Thymus (tissue), 11 donors: ENCODE data around the gene SOX6. TPM values are rescaled to one million over a fixed set of nuclear protein-coding genes. Genes with fewer than 3 reads are reported as not detected.

Source experiments
- DNase-seq, 9 donors: peaks; one replicate each; pipeline ENCODE4 v3.0.0-alpha.2; 2013; ENCODE audit warnings: low spot score in 9 of 9, low read depth in 6 of 9, missing footprints in 1 of 9
- H3K27ac ChIP-seq, 2 donors: one replicate each; pipeline ENCODE4 v1.5.1; 2013; ENCODE audit warnings: control low read depth in 1 of 2, low read depth in 1 of 2, low read length in 1 of 2, mild to moderate bottlenecking in 1 of 2, moderate library complexity in 1 of 2
- H3K27me3 ChIP-seq, 2 donors: one replicate each; pipeline ENCODE4 v1.5.1; 2013; ENCODE audit warnings: low read length in 1 of 2; ENCODE audit not compliant: control insufficient read depth in 2 of 2, insufficient read depth in 1 of 2
- H3K36me3 ChIP-seq, 2 donors: one replicate each; pipeline ENCODE4 v1.5.1; 2013; ENCODE audit warnings: low read length in 1 of 2, mild to moderate bottlenecking in 1 of 2, moderate library complexity in 1 of 2; ENCODE audit not compliant: control insufficient read depth in 2 of 2, insufficient read depth in 2 of 2
- H3K4me1 ChIP-seq, 2 donors: one replicate each; pipeline ENCODE4 v1.5.1; 2013; ENCODE audit warnings: low read length in 2 of 2; ENCODE audit not compliant: control insufficient read depth in 2 of 2, insufficient read depth in 2 of 2
- H3K4me3 ChIP-seq, 2 donors: one replicate each; pipeline ENCODE4 v1.5.1; 2013; ENCODE audit warnings: low read length in 2 of 2, control low read depth in 1 of 2, mild to moderate bottlenecking in 1 of 2
- H3K9me3 ChIP-seq, 2 donors: one replicate each; pipeline ENCODE4 v1.5.1; 2013; ENCODE audit warnings: low read length in 1 of 2, mild to moderate bottlenecking in 1 of 2; ENCODE audit not compliant: control insufficient read depth in 2 of 2, insufficient read depth in 1 of 2
- WGBS: extraction: QIAGEN DNeasy Blood & Tissue Kit; methylation state at CpG from one replicate; pipeline ENCODE4 v1.1.7; 2013; 5-methylcytosine and 5-hydroxymethylcytosine counted together
- polyA plus RNA-seq: library from polyadenylated mRNA; stranded (reverse); fragments of 200-250 nt; gene quantifications from one replicate; pipeline ENCODE4 v1.2.3, GENCODE V29; 2013
- total RNA-seq: library from RNA; stranded (reverse); fragments of 120-200 nt; gene quantifications from one replicate; pipeline ENCODE4 v1.2.4, GENCODE V29; 2013
- donor health status: healthy.

Gene SOX6
- total and polyA plus RNA-seq, 2 donors: 1.2 to 3.0 TPM

DNA sequence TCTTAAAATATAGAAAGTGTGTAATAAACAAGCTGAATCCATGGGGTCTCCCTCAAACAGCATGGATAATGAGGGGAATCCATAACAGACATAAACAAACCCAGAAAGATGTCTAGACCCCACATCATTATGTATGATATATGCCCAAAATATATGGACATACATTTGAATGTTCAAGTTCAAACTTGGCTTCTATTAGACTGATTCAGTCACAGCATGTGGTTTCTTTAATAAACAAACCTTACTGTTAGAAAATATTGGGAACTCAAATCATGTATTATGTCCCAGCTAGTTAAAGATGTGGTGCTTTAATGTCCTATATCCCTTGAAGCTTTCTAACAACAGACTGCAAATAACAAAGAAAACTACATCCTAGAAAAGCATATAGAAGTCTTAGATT is 228.6 kb downstream of the SOX6 start:
- no peak for DNase-seq

DNA sequence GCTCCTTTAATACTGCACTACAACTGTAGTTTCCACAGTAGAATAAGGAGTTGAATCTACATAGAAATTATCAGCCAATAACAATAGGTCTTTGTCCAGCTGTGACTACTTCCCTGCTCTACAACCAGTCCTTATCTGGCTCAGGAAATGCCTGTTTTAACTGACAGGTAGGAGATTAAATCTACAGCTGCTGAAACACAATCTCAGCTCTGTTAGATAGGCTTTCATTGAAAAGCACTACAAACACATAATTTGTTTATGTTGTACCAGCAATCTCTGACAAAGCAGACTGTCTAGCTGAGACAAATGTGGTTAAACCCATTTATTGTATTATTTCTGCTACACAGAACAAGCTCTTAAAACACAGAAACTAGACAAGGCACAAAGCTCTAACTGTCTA is 230.0 kb downstream of the SOX6 start:
- no peaks in the 10 kb centered on the region for H3K36me3 ChIP-seq
- no peak overlapping the region for H3K27ac ChIP-seq
- H3K27me3 ChIP-seq: no peaks in the 10 kb centered on the region
- no peak overlapping the region for H3K4me3 ChIP-seq
- H3K9me3 ChIP-seq: no peaks in the 10 kb centered on the region
- no peak for DNase-seq
- no peaks in the 10 kb centered on the region for H3K4me1 ChIP-seq

More for the DNA sequence above, 228.6 kb downstream of the SOX6 start:
- no peaks in the 10 kb centered on the region for H3K9me3 ChIP-seq
- no peak overlapping the region for H3K27ac ChIP-seq
- no peaks in the 10 kb centered on the region for H3K4me1 ChIP-seq
- no peaks in the 10 kb centered on the region for H3K36me3 ChIP-seq
- no peak overlapping the region for H3K4me3 ChIP-seq
- no peaks in the 10 kb centered on the region for H3K27me3 ChIP-seq

DNA sequence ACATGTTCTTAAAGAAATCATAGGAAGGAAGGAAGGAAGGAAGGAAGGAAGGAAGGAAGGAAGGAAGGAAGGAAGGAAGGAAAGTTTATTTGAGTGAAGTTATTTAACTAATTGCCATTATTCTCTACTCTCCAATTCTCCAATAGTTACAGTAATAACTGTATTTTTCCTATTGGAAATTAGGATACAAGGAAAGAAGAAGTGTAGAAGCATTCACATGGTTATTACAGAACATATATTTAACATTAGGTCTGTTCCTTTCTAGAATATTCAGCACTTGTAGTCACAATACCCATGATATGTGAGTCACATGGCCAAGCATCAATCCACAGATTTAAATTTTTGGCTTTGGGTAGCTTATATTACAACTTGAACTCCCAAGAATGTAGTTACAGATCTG is 230.6 kb downstream of the SOX6 start:
- DNase-seq: no peak
- H3K4me3 ChIP-seq: no peak overlapping the region
- H3K27ac ChIP-seq: no peak overlapping the region
- H3K36me3 ChIP-seq: no peaks in the 10 kb centered on the region
- H3K9me3 ChIP-seq: no peaks in the 10 kb centered on the region
- H3K27me3 ChIP-seq: no peaks in the 10 kb centered on the region
- no peaks in the 10 kb centered on the region for H3K4me1 ChIP-seq

DNA sequence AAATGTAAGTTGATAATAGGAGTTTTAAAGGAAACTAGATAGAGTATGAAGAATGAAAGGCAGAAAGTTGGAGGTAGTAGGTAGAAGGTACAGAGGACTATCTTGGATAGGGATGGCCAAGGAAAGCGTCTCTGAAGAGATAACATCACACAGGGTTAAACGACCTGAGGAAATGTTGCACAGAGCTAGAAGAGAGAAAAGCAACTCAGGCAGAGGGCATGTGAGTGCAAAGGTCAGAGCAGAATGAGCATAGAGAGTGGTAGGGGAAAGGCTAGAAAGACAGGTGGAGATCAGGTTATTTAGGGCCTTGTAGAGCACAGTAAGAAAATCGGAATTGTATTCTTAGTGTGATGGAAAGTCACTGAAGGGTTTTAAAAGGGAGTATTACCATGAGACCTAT is 232.0 kb downstream of the SOX6 start:
- Histone ChIP-seq H3K4me1 (no peaks in the 10 kb centered on the region), H3K27me3 (no peaks in the 10 kb centered on the region), H3K36me3 (no peaks in the 10 kb centered on the region), H3K9me3 (no peaks in the 10 kb centered on the region), H3K27ac (no peak overlapping the region), H3K4me3 (no peak overlapping the region)
- no peak for DNase-seq
- WGBS: 89% methylated on average over 3 of the region's 3 CpGs

DNA sequence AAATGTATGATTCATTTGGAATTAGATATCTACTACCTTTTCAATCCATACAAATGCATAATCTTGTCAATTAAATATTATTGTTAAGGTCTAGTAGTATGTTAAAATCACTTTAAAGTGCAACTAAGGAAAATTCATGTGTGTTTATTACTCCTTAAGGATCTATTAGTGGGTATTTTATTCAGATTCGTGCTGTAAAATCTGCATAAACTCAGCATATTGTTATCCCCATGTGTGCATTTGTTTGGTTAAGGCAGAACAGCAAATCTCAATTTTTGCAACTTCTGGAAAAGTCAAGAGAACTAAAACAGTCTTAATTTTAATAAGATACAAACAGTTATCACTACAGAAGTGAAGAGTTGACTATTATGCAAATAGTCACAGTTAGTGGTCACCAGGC is 234.5 kb downstream of the SOX6 start:
- H3K36me3 ChIP-seq: no peaks in the 10 kb centered on the region
- H3K4me1 ChIP-seq: no peaks in the 10 kb centered on the region
- no peak overlapping the region for H3K27ac ChIP-seq
- 83% methylated on average over 1 of the region's 1 CpG for WGBS
- H3K9me3 ChIP-seq: no peaks in the 10 kb centered on the region
- no peak for DNase-seq
- H3K27me3 ChIP-seq: no peaks in the 10 kb centered on the region
- no peak overlapping the region for H3K4me3 ChIP-seq

DNA sequence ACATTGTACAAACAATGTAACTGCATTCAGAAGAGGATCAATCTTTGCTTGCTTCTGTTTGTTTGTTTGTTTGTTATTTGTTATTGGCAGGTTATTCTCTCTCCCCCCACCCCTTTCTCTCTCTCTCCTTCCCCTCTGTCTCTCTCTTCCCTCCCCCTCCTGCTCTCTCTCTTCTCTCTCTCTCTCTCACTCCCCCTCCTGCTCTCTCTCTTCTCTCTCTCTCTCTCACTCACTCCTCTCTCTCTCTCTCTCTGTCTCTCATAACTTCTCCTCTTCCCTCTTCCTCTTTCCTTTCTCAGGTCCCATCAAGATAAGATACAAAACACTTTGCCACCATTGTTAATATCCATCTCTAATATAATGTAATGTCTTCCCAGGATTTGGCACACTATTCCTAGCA is 236.3 kb downstream of the SOX6 start:
- DNase-seq: no peak
- Histone ChIP-seq H3K4me3 (no peak overlapping the region), H3K27me3 (no peaks in the 10 kb centered on the region), H3K9me3 (no peaks in the 10 kb centered on the region), H3K36me3 (no peaks in the 10 kb centered on the region), H3K27ac (no peak overlapping the region), H3K4me1 (no peaks in the 10 kb centered on the region)

DNA sequence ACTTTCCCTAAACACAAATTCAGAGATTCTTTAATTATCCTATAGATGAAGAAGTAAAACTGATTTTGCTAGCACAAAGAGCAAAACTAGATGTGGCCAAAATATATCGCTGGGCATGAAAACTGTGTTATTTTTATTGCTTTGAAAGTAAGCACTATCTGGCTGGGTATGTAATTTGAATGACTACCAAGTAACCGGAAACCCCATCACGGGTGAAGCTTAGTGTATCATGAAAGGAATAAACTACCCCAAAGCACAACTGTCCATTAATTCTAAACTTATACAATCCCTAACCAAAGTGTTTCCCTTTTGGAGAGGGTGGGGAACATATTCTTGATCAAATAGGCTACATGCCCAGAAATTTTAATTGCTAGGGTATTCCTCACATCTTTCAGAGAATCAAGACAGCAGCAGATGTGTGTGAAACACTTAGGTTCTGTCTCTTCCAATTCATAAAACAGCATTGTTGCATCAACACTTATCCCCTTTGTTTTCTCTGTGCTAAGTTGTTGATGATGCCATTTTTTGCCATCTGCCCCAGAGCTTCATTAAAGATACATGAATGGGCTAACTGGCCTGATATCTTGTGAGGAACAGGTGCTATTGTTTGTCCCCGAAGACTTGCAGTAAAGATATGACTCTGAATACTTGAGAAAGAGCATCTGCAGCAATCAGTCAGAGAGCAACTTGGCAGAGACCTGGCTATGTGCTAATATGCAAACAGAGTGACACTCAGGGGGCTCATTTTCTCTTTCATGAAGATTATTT is 238.2 kb downstream of the SOX6 start:
- Histone ChIP-seq H3K36me3 (no peaks in the 10 kb centered on the region), H3K27ac (peak overlapping the region in 1 of 2 donors; percentile 38), H3K27me3 (no peaks in the 10 kb centered on the region), H3K9me3 (no peaks in the 10 kb centered on the region), H3K4me1 (no peaks in the 10 kb centered on the region), H3K4me3 (no peak overlapping the region)
- DNase-seq: no peak
- WGBS: 88% methylated on average over 4 of the region's 4 CpGs

DNA sequence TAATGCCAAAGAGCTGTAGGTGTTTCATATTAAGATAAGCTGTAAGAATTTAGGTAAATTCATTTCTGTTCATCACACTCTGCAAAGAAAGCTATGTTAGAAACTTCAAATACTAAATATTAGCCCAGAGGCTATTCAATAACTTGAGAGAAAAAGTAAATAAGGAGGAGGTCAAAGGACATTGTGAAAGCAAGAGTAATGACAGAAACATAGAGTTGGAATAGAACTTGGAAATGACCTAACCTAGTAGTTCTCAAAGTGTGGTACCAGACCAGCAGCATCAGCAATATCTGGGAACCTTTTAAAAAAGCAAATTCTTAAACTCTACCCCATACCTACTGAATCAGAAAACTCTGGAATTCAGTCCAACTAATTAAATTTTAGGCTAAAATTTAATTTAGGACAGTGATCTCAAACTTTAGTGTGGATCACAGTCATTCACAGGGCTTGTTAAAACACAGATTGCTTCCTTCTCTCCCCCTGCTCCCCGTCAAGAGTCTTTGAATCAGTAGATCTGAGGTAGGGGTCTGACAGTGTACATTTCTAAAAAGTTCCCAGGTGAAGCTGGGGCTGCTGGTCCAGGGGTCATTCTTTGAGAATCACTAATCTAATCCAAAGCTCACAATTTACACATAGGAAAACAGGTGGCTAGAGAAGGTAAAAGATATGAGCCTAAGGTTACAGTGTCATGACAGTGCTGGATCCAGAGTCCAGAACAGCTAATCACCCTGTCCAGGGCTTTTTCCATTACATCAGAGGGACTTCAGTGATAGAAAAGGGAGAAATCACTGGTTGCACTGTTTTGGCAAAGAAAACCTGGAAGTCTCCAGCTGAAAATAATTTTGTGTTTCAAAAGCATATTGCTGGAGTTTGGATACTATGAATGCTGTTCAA is 241.1 kb downstream of the SOX6 start:
- no peaks in the 10 kb centered on the region for H3K4me1 ChIP-seq
- H3K27ac ChIP-seq: no peak overlapping the region
- H3K4me3 ChIP-seq: no peak overlapping the region
- H3K9me3 ChIP-seq: no peaks in the 10 kb centered on the region
- no peak for DNase-seq
- H3K36me3 ChIP-seq: no peaks in the 10 kb centered on the region
- no peaks in the 10 kb centered on the region for H3K27me3 ChIP-seq
- WGBS: 83% methylated on average over 1 of the region's 1 CpG

DNA sequence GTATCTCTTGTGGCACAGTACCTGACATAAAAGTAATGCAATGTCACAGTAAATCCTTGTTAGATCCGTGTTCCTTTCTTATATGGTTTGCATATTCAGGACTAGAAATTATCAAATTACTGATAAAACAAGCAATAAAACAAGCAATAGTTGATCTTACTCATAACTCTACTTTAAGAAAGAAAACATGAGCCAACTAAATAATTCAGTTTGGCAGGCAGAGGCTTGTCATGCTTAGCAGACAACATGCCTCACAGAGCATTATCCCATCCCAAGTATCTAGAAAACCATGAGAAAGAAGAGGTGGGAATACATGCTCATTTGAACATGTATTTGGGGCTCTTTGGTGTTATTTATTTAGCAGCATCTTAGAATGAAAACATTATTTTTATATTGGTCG is 241.9 kb downstream of the SOX6 start:
- Histone ChIP-seq H3K27ac (no peak overlapping the region), H3K36me3 (no peaks in the 10 kb centered on the region), H3K4me1 (no peaks in the 10 kb centered on the region), H3K27me3 (no peaks in the 10 kb centered on the region), H3K9me3 (no peaks in the 10 kb centered on the region), H3K4me3 (no peak overlapping the region)
- 90% methylated on average over 2 of the region's 2 CpGs for WGBS
- no peak for DNase-seq
